Activated naive CD4-positive, alpha-beta T cell treated with anti-CD3 and anti-CD28 coated beads, Interleukin-2, amount 50 U/mL, for 16 hours (primary cell): ENCODE results near the gene SQSTM1.
"Not testable (repeated sequence)": the region's sequence is repeated elsewhere in the genome, so short reads cannot be mapped to it uniquely, and the experiment has no call there.

Source experiments
- DNase-seq: peaks from one replicate; pipeline ENCODE4 v3.0.0-alpha.2; 2020

Gene SQSTM1

DNA sequence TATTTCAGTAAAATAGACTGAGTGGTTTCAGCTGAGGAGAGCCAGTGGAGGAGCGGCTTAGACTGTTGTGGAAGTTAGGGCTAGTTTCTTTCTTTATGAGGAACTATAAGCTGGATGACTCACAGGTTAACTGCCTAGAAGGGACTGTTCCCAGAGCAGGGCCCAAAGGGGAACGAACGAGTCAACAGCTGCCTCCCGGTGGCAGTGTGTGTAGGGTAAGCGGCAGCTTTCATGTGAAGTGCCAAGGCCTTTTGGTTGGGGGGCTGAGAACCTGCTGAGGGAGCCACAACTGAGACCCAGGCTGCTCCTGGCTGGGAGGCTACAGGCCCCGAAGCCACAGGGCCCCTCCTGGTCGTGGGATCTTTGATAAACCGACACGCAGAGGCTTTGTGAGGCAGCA lies 7.0 kb downstream of the SQSTM1 start:
- DNase-seq = peak; percentile 72

DNA sequence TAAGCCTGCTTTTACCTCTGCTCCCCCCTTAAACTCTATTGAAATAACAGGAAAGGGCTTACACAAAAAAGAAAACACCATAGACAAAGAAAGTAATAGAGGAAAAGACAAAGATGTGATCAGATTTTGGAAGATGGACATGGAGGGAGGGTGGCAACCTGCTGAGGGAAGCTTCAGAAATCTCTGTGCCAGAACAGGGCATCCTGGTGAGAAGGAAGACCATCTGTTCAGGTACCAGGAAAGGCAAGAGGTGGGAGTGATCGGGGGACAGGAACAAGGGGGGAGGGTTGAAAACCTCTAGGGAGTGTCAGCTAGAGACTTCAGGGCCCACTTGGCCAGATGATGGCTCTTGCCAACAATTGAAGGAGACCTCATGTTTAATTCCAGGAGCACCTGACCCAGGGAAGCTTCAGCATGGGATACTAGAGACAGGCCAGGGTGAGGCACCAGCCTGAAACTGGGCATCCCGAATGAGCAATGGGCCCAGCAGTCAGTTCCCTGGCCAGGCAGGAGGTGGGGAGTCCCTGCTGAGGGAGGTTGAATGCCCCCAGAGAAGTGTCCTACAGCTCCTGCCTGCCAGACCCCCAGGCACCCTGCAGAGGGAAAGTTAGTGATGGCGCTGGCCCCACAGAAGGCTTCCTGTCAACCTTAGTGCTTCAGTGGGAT lies 8.2 kb downstream of the SQSTM1 start:
- DNase-seq = no peak

DNA sequence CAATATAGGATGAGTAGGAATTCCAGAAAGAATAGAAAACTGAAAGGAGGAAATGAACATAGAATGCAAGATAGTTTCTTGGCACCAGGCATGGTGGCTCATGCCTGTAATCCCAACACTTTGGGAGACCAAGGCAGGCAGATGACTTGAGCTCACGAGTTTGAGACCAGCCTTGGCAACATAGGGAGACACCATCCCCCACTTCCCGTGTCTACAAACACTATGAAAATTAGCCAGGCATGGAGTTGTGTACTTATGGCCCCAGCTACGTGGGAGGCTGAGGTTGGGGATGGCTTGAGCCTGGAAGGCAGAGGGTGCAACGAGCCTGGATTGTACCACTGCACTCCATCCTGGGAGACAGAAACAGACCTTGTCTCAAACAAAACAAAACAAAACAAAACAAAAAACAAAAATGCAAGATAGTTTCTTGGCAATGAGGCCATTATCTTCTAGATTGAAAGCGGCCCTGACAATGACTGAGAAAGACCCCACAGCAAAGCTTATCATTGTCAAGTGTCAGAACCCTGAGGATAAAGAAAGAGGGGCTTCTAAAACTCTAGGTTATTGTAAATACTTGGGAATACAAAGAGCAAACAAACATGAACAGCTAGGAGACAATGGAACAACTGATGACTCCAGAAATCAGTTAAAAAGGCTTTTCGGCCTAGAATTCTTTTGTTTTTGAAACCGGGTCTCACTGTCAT lies 9.2 kb downstream of the SQSTM1 start:
- no peak for DNase-seq

GRCh38 chr5:179830818-179831468 lies 10.2 kb downstream of the SQSTM1 start:
- DNase-seq = no peak

- no peak for DNase-seq
These were observed 11.5 kb downstream of the SQSTM1 start for GRCh38 chr5:179832039-179832745.

DNA sequence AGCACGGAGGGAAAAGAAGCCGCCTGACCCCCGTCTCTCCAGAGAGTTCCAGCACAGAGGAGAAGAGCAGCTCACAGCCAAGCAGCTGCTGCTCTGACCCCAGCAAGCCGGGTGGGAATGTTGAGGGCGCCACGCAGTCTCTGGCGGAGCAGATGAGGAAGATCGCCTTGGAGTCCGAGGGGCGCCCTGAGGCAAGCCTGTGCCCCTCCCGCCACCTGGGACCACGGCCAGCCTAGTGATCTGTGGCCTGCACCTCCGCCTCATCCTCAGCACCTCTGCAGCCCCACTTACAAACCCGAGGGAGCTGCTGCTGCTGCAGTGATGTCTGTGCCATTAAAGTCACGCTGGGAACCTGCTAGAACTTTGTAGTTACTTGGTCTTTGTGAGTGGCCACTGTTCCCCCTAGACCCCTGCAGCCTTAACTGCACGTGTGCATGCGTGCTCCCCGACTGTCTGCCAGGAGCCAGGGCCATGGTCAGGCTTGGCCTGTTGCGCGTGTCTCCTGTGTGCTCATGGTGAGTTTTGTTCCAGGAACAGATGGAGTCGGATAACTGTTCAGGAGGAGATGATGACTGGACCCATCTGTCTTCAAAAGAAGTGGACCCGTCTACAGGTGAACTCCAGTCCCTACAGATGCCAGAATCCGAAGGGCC lies 12.5 kb downstream of the SQSTM1 start:
- no peak for DNase-seq

GRCh38 chr5:179833709-179834070 lies 13.0 kb downstream of the SQSTM1 start:
- no peak for DNase-seq

- DNase-seq = no peak
These were observed 13.4 kb downstream of the SQSTM1 start for GRCh38 chr5:179834120-179834519.

- DNase-seq = not testable (repeated sequence)
These were observed 14.2 kb downstream of the SQSTM1 start for GRCh38 chr5:179834871-179835270.

GRCh38 chr5:179836225-179837019 lies 15.7 kb downstream of the SQSTM1 start:
- peak; percentile 68 for DNase-seq

GRCh38 chr5:179837076-179838011 lies 16.6 kb downstream of the SQSTM1 start:
- DNase-seq = no peak

- no peak for DNase-seq
These were observed 18.9 kb downstream of the SQSTM1 start for GRCh38 chr5:179839328-179840256.

DNA sequence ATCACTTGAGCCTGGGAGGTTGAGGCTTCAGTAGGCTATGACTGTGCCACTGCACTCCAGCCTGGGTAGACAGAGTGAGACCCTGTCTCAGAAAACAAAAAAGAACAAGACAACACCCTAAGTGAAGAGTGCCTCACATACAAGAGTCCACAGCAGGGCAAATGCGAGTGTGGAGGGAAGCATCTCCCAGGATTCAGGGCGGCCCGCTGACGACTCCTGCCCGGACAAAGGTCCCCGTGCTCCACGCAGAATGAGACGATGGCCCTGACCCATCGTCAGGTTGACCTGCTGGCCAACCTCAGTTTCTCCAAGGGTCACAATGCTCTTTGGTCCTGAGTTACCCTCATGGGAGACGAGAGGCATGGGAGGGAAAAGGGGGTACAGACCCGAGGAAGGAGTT lies 19.6 kb downstream of the SQSTM1 start:
- no peak for DNase-seq

GRCh38 chr5:179840766-179841165 lies 20.1 kb downstream of the SQSTM1 start:
- DNase-seq = no peak

GRCh38 chr5:179841621-179842020 lies 20.9 kb downstream of the SQSTM1 start:
- no peak for DNase-seq

DNA sequence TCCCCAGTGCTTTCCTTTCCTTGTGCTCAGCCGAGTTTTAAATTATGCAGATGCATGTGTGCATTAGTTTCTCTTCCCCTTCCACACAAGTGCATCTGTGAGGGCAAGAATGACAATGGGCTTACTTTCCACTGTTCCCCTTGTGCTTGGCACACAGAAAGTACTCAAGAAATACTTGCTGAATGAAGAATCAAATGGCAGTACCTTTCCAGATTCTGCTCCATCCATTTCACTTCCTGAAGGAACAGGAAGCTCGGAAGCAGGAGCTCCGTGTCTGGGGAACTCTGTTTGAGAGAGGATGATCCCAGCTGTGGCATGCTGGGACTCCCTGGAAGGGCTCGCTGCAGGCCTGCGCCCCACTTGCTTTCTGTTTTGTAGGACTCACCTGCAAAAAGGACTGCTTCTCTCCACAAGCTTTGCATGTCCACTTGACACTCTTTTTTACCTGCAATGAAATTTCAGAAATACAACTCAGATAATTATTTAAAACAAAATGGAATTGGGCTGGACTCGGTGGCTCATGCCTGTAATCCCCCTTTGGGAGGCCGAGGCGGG lies 32.4 kb downstream of the SQSTM1 start:
- DNase-seq = no peak

GRCh38 chr5:179854356-179854755 lies 33.7 kb downstream of the SQSTM1 start:
- DNase-seq = no peak

DNA sequence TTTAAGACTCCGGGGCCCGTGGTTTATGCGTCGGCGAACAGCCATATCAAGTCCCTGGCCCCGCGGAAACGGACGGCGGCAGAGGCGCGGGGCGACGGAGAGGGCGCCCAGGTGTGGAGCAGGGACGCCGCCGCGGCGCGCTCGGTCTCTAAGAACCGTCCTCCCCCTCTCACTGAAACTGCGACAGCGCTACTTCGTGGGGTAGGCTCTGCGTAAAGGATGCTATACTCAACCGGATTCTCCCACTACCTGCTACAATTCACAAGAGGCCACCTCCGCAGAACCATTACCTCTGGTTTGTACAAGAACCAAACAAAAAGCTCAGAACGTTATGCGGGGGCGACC lies 37.5 kb downstream of the SQSTM1 start:
- DNase-seq = no peak

GRCh38 chr5:179858586-179859427 lies 38.1 kb downstream of the SQSTM1 start, which contains the start of gene MRNIP:
Gene MRNIP, minus strand, starts transcription at chr5:179858817. Its CDS starts 21 bp downstream, at chr5:179858796.
- DNase-seq = peak; percentile 93
